ENCODE data around the gene GABBR2. TPM values are rescaled to one million over a fixed set of nuclear protein-coding genes. Genes with fewer than 3 reads are reported as not detected.

Gene GABBR2
- total and polyA plus RNA-seq, 2 donors (not counting 1 experiment from before 2014, with no cell fraction given): 0.03 TPM; not detected in 1

DNA sequence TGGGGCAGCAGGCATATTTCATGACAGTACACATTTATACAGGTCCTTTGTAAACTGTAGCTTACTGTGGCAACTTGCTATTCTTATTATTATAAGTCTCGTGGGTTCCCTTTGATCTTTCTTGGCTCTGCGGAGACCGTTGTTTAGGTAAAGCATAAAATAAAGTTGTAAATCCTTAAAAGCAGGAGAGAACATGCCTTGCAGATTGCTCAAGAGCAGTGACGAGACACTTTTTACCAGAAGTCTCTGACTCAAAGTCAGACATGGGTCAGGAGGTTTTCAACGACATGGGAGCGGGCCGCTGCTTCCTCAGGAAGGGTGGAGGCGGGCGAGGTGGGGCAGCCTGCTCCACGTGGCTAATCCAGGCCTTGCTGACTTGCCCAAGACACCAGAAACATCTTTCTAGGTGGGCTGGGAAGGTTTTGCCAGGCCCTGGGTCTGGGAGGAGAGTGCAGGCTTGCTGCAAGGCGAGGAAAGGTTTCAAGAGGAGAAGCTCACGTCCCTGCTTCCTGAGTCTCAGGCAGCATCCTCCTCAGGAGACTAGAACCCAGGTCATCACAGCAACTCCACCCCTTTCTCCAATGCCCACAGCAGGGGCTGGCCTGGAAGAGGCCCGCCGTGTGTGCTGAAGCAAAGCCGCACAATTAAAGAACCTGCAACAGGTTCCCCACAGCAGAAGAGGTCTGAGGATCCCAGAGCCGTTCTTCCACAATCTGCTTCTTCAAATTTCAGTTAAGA lies 459.8 kb downstream of the GABBR2 start:
- peaks cover 7% of the 10 kb centered on the region for H3K4me1 Mint-ChIP-seq
- no peak overlapping the region for H3K27ac Mint-ChIP-seq
- no peaks in the 10 kb centered on the region for H3K27me3 ChIP-seq (replicated peaks in 1 of 4; ENCODE audit: control extremely low read depth in 1 of 4, control insufficient read depth in 3 of 4, insufficient read depth in 4 of 4, low read length in 3 of 4)
- no peaks in the 10 kb centered on the region for H3K9me3 ChIP-seq (ENCODE audit: control extremely low read depth in 1 of 3, control insufficient read depth in 2 of 3, insufficient read depth in 1 of 3, low read length in 2 of 3)
- CTCF ChIA-PET: no interaction called here
- DNase-seq (no peak), ATAC-seq (ENCODE audit: low read depth) (no peak)
- H3K27ac ChIP-seq (ENCODE audit: low read length in 2 of 2): no peak overlapping the region
- no peak overlapping the region for H3K9ac ChIP-seq (ENCODE audit: low read length)
- WGBS (ENCODE audit: insufficient coverage): 46% methylated on average over 10 of the region's 16 CpGs
- no peaks in the 10 kb centered on the region for H3K9me3 Mint-ChIP-seq (ENCODE audit: insufficient read depth)
- no peaks in the 10 kb centered on the region for H3K27me3 Mint-ChIP-seq
- no peak overlapping the region for H2AFZ ChIP-seq (ENCODE audit: insufficient read depth, low read depth, low read length, poor library complexity, severe bottlenecking)
- peaks cover 4 to 6% of the 10 kb centered on the region in 2 donors for H3K4me1 ChIP-seq (ENCODE audit: control insufficient read depth in 2 of 2, insufficient read depth in 2 of 2, low read length in 2 of 2)
- intact Hi-C loops (cut with micrococcal nuclease): no loop called here
- H3K4me2 ChIP-seq (replicated peaks; ENCODE audit: low read depth, low read length, poor library complexity, severe bottlenecking): peak overlapping the region; percentile 17
- no peaks in the 10 kb centered on the region for H3K36me3 ChIP-seq (replicated peaks in 1 of 2; ENCODE audit: control extremely low read depth in 1 of 2, control insufficient read depth in 1 of 2, extremely low read depth in 1 of 2, insufficient read depth in 2 of 2, low read length in 1 of 2)
- H4K20me1 ChIP-seq (ENCODE audit: control insufficient read depth, insufficient read depth, low read length, poor library complexity, severe bottlenecking): no peaks in the 10 kb centered on the region
- no peaks in the 10 kb centered on the region for H3K79me2 ChIP-seq (ENCODE audit: control insufficient read depth, insufficient read depth, low read length)
- TF ChIP-seq EZH2 (IDR thresholded peaks at IDR 0.05; ENCODE audit: borderline replicate concordance, insufficient read depth, low read depth, low read length, poor library complexity, severe bottlenecking): no peak
- TF ChIP-seq, protein P1, sequence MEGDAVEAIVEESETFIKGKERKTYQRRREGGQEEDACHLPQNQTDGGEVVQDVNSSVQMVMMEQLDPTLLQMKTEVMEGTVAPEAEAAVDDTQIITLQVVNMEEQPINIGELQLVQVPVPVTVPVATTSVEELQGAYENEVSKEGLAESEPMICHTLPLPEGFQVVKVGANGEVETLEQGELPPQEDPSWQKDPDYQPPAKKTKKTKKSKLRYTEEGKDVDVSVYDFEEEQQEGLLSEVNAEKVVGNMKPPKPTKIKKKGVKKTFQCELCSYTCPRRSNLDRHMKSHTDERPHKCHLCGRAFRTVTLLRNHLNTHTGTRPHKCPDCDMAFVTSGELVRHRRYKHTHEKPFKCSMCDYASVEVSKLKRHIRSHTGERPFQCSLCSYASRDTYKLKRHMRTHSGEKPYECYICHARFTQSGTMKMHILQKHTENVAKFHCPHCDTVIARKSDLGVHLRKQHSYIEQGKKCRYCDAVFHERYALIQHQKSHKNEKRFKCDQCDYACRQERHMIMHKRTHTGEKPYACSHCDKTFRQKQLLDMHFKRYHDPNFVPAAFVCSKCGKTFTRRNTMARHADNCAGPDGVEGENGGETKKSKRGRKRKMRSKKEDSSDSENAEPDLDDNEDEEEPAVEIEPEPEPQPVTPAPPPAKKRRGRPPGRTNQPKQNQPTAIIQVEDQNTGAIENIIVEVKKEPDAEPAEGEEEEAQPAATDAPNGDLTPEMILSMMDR (IDR thresholded peaks at IDR 0.05): no peak
- H3K4me3 ChIP-seq (ENCODE audit: control extremely low read depth in 1 of 5, extremely low read depth in 1 of 5, insufficient read depth in 1 of 5, low read depth in 2 of 5, low read length in 4 of 5): no peak overlapping the region
- H3K4me3 Mint-ChIP-seq: no peak overlapping the region
- POLR2A ChIA-PET: no interaction called here

DNA sequence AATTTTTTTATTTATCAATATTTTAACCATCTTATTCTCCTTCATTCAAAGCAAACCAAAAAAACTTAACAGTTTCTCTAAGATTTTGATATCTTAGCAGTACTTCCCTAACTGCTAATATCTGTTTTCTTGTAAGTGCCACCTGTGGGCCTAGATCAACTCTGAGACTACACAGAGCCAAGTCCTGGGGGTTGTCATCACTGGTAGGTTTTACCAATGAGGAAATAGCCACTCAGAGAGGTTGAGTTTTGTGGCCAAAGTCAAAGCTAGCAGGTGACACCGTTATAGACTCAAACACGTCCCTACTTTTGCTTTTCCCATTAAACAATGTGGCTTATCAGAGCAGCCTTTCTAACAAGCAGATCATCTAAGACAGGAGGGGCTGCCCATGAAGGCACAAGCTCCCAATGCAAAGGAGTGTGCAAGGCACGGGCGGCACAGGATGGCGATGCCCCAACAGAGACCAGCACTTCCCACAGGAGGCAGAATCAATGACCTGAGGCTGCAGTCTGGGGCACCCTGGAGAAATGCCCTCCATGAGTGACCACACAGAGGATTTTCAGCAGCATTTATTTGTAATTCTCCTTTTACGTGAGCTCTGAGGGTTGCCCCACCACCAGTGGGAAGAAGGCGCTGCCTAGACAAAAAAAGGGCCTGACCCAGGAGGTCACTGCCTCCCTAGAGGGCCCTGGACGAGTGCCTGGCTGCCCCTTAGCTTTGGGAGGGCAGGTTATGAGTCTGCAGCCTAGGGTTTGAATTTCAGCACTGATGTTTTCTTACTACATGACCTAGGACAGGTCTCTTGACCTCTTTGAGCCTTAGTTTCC lies 460.7 kb downstream of the GABBR2 start:
- WGBS (ENCODE audit: insufficient coverage): 85% methylated on average over 6 of the region's 8 CpGs
- Histone ChIP-seq H3K79me2 (ENCODE audit: control insufficient read depth, insufficient read depth, low read length) (no peaks in the 10 kb centered on the region), H3K9ac (ENCODE audit: low read length) (no peak overlapping the region), H3K4me1 (ENCODE audit: control insufficient read depth in 2 of 2, insufficient read depth in 2 of 2, low read length in 2 of 2) (peaks cover 4 to 6% of the 10 kb centered on the region in 2 donors), H2AFZ (ENCODE audit: insufficient read depth, low read depth, low read length, poor library complexity, severe bottlenecking) (no peak overlapping the region), H3K4me3 (ENCODE audit: control extremely low read depth in 1 of 5, extremely low read depth in 1 of 5, insufficient read depth in 1 of 5, low read depth in 2 of 5, low read length in 4 of 5) (no peak overlapping the region), H4K20me1 (ENCODE audit: control insufficient read depth, insufficient read depth, low read length, poor library complexity, severe bottlenecking) (no peaks in the 10 kb centered on the region), H3K27me3 (replicated peaks in 1 of 4; ENCODE audit: control extremely low read depth in 1 of 4, control insufficient read depth in 3 of 4, insufficient read depth in 4 of 4, low read length in 3 of 4) (no peaks in the 10 kb centered on the region), H3K4me2 (replicated peaks; ENCODE audit: low read depth, low read length, poor library complexity, severe bottlenecking) (no peak overlapping the region), H3K9me3 (ENCODE audit: control extremely low read depth in 1 of 3, control insufficient read depth in 2 of 3, insufficient read depth in 1 of 3, low read length in 2 of 3) (no peaks in the 10 kb centered on the region), H3K27ac (ENCODE audit: low read length in 2 of 2) (no peak overlapping the region), H3K36me3 (replicated peaks in 1 of 2; ENCODE audit: control extremely low read depth in 1 of 2, control insufficient read depth in 1 of 2, extremely low read depth in 1 of 2, insufficient read depth in 2 of 2, low read length in 1 of 2) (no peaks in the 10 kb centered on the region)
- intact Hi-C loops (cut with micrococcal nuclease): no loop called here
- ATAC-seq (ENCODE audit: low read depth) (no peak), DNase-seq (no peak)
- ChIA-PET POLR2A (no interaction called here), CTCF (interaction anchor here (0.6 to 1.2 kb wide), 2 partner anchors 9 to 16 kb away, joined by 3 read pairs; no protein-coding TSS in a partner anchor)
- Mint-ChIP-seq H3K9me3 (ENCODE audit: insufficient read depth) (no peaks in the 10 kb centered on the region), H3K27ac (no peak overlapping the region), H3K4me1 (peaks cover 7% of the 10 kb centered on the region), H3K27me3 (no peaks in the 10 kb centered on the region), H3K4me3 (no peak overlapping the region)
- TF ChIP-seq EZH2 (IDR thresholded peaks at IDR 0.05; ENCODE audit: borderline replicate concordance, insufficient read depth, low read depth, low read length, poor library complexity, severe bottlenecking): no peak
- TF ChIP-seq, protein P1 (IDR thresholded peaks at IDR 0.05): no peak

Measured in B cell (primary cell).